Posterior vena cava (tissue), 2 donors: ENCODE measurements around the gene DHCR24. TPM values are rescaled to one million over a fixed set of nuclear protein-coding genes. Genes with fewer than 3 reads are reported as not detected.
"Not testable (repeated sequence)": the region's sequence is repeated elsewhere in the genome, so short reads cannot be mapped to it uniquely, and the experiment has no call there.

Source experiments
- DNase-seq: peaks from one replicate; pipeline ENCODE4 v3.0.0-alpha.2; 2020; ENCODE audit warnings: low spot score
- intact Hi-C, 2 donors: fragments of 100-400 bp; cut with DNase I; formaldehyde crosslinking; loops; one replicate each; pipeline versions ENCODE4 v1.14.1 to v1.14.2; 2022 to 2023
- total RNA-seq, 2 donors: library from RNA; stranded (reverse); fragmentation: NEBNext Ultra II Directional; extraction: Animal tissue kit (Norgen Biotek cat#: 25700); gene quantifications; one replicate each; pipeline ENCODE4 v1.2.1, GENCODE V29; 2021
- donor health status: DM: yes; HTN: yes; CAD: no.
- donor health status: DM: yes; HTN: yes; CAD: no.

DHCR24 gene
- total RNA-seq, 2 donors from 2014 or later: 8.0 to 27.1 TPM

DNA sequence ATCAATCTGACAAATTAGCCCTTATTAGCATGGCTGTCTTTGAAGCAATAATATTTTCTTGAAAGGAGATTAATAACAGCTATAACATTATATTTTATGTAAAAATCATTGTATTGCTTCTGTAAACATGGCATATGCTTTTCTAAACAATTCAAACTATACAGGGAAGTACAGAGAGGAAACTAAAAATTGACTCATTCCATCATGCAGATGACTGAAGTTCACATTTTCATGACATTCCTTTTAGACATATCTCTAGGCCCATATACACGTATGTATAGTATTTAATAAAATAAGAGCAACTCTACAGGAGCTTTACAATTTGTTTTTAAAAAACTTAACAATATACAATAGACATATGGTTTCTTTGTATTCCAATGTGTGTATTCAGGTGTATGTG is 5.6 kb upstream of the DHCR24 start:
- no peak for DNase-seq
- intact Hi-C loops: no loop called here

DNA sequence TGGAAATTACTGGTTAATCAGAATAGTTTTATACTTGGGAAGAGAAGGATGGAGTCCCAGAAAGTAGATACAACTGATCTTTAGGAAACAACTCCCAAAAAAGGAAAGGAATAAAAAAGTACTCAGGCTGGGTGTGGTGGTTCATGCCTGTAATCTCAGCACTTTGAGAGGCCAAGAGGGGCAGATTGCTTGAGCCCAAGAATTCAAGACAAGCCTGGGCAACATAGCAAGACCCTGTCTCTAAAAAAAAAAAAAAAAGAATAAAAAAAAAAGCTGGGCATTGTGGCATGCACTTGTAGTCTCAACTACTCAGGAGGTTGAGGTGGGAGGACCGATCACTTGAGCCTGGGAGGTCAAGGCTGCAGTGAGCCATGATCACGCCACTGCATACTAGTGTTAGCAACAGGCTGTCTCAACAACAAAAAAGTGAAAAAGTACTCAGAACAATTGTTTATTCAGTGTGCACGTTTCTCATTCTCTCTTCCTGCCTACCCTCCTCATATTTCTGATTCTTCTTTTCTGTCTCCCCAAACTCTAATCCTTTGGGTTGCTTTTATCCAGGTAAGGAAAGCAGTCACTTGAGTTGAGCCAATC is 2.2 kb upstream of the DHCR24 start:
- DNase-seq: no peak
- intact Hi-C loops: no loop called here

GRCh38 chr1:54888080-54888733 is 1.2 kb upstream of the DHCR24 start:
- intact Hi-C loops: no loop called here
- no peak for DNase-seq

GRCh38 chr1:54887665-54888071 is 673 bp upstream of the DHCR24 start:
- intact Hi-C loops: no loop called here
- DNase-seq: no peak

- intact Hi-C loops: no loop called here
- no peak for DNase-seq
These were observed 930 bp downstream of the DHCR24 start for GRCh38 chr1:54885807-54886723.

GRCh38 chr1:54885237-54885679 is 1.7 kb downstream of the DHCR24 start:
- DNase-seq: no peak
- intact Hi-C loops: no loop called here

- no peak for DNase-seq
- intact Hi-C loops: no loop called here
These were observed 2.2 kb downstream of the DHCR24 start for GRCh38 chr1:54884768-54885167.

- intact Hi-C loops: no loop called here
- no peak for DNase-seq
These were observed 2.8 kb downstream of the DHCR24 start for GRCh38 chr1:54884135-54884586.

GRCh38 chr1:54883349-54884102 is 3.5 kb downstream of the DHCR24 start:
- DNase-seq: no peak
- intact Hi-C loops: no loop called here

- intact Hi-C loops: no loop called here
- DNase-seq: no peak
These were observed 4.5 kb downstream of the DHCR24 start for GRCh38 chr1:54882519-54882918.

- DNase-seq, intact Hi-C loops: not testable (repeated sequence)
These were observed 5.4 kb downstream of the DHCR24 start for GRCh38 chr1:54881604-54882003.

GRCh38 chr1:54879872-54880271 is 7.1 kb downstream of the DHCR24 start:
- DNase-seq: no peak
- intact Hi-C loops: no loop called here

- no peak for DNase-seq
- intact Hi-C loops: no loop called here
These were observed 10.2 kb downstream of the DHCR24 start for GRCh38 chr1:54876814-54877213.

GRCh38 chr1:54875000-54875399 is 12.0 kb downstream of the DHCR24 start:
- intact Hi-C loops: no loop called here
- DNase-seq: no peak

- intact Hi-C loops: no loop called here
These were observed 12.7 kb downstream of the DHCR24 start for GRCh38 chr1:54874079-54874830.

DNA sequence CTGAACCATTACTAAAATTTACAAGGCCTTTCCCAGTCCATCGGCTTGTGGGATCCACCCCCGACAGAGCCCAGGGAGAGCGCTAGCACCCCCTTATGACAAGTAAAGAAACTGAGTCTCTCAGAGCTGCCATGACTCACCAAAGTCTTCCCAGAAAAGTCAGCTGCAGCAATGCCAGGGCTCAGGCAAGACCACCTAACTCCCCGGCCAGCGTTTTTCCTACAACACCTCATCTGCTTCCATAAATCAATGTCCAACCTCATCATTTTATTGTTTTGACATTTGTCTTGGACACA is 15.0 kb downstream of the DHCR24 start:
- DNase-seq: no peak
- intact Hi-C loops: no loop called here

More at GRCh38 chr1:54874079-54874830, 12.7 kb downstream of the DHCR24 start:
- no peak for DNase-seq

DNA sequence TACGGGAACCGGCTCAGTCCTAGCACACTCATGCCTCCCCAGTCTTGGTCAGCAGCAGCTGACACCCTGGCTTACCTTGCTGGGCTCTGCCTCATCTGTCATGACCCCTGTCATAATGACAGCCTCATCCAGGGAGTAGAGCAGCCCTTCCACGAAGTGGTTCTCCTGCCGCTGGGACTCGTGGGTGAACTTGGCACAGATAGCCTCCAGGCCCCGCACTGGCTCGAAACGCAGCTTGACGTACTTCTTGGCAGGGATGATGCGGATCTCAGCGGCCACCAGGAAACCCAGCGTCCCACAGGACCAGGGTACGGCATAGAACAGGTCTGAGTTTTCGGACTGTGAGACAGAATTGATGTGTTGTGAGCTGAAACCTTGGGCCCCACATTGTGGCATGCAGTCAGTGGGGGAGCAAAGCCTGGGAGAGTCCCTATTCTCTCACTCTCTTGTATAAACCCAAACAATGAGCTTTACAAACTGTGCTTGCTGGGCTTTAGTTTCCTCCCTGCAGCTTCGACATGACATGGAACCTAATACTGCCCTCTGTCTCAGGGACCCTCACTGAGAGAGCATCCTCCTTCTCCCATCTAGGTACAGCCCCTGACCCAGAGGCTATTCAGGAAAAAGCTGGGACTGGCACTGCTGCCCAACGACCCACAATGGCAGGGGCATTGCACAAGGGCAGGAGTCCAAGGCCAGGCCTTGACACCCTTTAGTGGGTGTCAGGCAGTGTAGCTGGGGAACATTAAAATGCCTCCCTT is 15.5 kb downstream of the DHCR24 start:
- no peak for DNase-seq
- intact Hi-C loops: no loop called here

GRCh38 chr1:54870869-54871268 is 16.1 kb downstream of the DHCR24 start:
- intact Hi-C loops: no loop called here
- no peak for DNase-seq
